SU-DHL-6 (cell line): Measurements from ENCODE around the gene GSS.

Source experiments
- H2AFZ ChIP-seq: fragments of 200-600 bp; sonication (generic); 2 replicates; pipeline ENCODE4 v1.6.1; 2014; ENCODE audit warnings: low read depth, mild to moderate bottlenecking, moderate library complexity, mixed read lengths, antibody characterized with exemption, low read length; ENCODE audit not compliant: severe bottlenecking
- H3F3A ChIP-seq: fragments of 200-600 bp; shearing (Covaris generic); 2 replicates; pipeline ENCODE4 v1.6.0; 2016; ENCODE audit warnings: antibody characterized with exemption, mild to moderate bottlenecking; ENCODE audit not compliant: insufficient read depth
- H3K27ac ChIP-seq: fragments of 200-600 bp; sonication (generic); 2 replicates; pipeline ENCODE4 v1.5.1; 2016; ENCODE audit warnings: low read depth, mild to moderate bottlenecking, low read length, moderate library complexity, mixed read lengths
- H3K27me3 ChIP-seq: fragments of 200-600 bp; sonication (generic), shearing (Covaris generic); 2 replicates; pipeline ENCODE4 v1.6.0; 2014; ENCODE audit warnings: mild to moderate bottlenecking, low read length
- H3K36me3 ChIP-seq: fragments of 200-600 bp; sonication (generic); 2 replicates; pipeline ENCODE4 v1.6.1; 2014; ENCODE audit warnings: mild to moderate bottlenecking, low read length, mixed read lengths
- H3K4me2 ChIP-seq: fragments of 300-600, 200-600 bp; shearing (Covaris generic), sonication (generic); 2 replicates; pipeline ENCODE4 v1.6.0; 2014; ENCODE audit warnings: low read length, low read depth, mild to moderate bottlenecking; ENCODE audit not compliant: poor library complexity, severe bottlenecking
- H3K4me3 ChIP-seq: fragments of 200-600 bp; sonication (generic); 2 replicates; pipeline ENCODE4 v1.5.1; 2014; ENCODE audit warnings: antibody characterized with exemption, low read length, mild to moderate bottlenecking, mixed read lengths; ENCODE audit not compliant: insufficient read depth, poor library complexity, severe bottlenecking
- H3K79me2 ChIP-seq: fragments of 200-600 bp; sonication (generic); 2 replicates; pipeline ENCODE4 v1.6.1; 2014; ENCODE audit warnings: mild to moderate bottlenecking, low read length, moderate library complexity; ENCODE audit not compliant: insufficient read depth
- H3K9ac ChIP-seq: fragments of 200-600 bp; sonication (generic); 2 replicates; pipeline ENCODE4 v1.7.0; 2014; ENCODE audit warnings: mild to moderate bottlenecking, low read length
- H3K9me2 ChIP-seq: fragments of 200-600 bp; sonication (generic); replicated peaks from 2 replicates; pipeline ENCODE4 v1.6.1; 2014; ENCODE audit warnings: low read length; ENCODE audit not compliant: insufficient read depth
- H3K9me3 ChIP-seq: fragments of 200-600 bp; sonication (generic); 2 replicates; pipeline ENCODE4 v1.6.1; 2014; ENCODE audit warnings: low read length, mixed read lengths; ENCODE audit not compliant: insufficient read depth
- H4K20me1 ChIP-seq: fragments of 200-600 bp; sonication (generic); 2 replicates; pipeline ENCODE4 v1.6.1; 2014; ENCODE audit warnings: low read depth, mild to moderate bottlenecking, antibody characterized with exemption, low read length, moderate library complexity, mixed read lengths
- CTCF ChIP-seq: fragments of 200-600 bp; sonication (generic); IDR thresholded peaks from one replicate; pipeline ENCODE4 v1.5.1; 2017; ENCODE audit warnings: antibody characterized with exemption, mild to moderate bottlenecking, low read length, moderate library complexity; ENCODE audit not compliant: insufficient read depth, poor library complexity, severe bottlenecking
- EZH2phosphoT487 ChIP-seq: fragments of 200-600 bp; sonication (generic), shearing (Covaris generic); conservative IDR thresholded peaks from 2 replicates; pipeline ENCODE4 v1.6.1; 2018; ENCODE audit warnings: mild to moderate bottlenecking, antibody characterized with exemption, low read length, moderate library complexity, mixed read lengths

GSS gene

GRCh38 chr20:34895465-34895864, 60.1 kb downstream of the GSS start:
- no peak overlapping the region for H2AFZ ChIP-seq
- no peak overlapping the region for H3K4me2 ChIP-seq
- no peak overlapping the region for H3K9ac ChIP-seq
- no peak for TF ChIP-seq CTCF
- TF ChIP-seq EZH2phosphoT487, result no peak
- no peak overlapping the region for H3K27ac ChIP-seq
- no peaks in the 10 kb centered on the region for H3K79me2 ChIP-seq
- no peak overlapping the region for H3K4me3 ChIP-seq
- H3K9me3 ChIP-seq, result no peaks in the 10 kb centered on the region
- H4K20me1 ChIP-seq, result no peaks in the 10 kb centered on the region
- H3K9me2 ChIP-seq, result no peaks in the 10 kb centered on the region
- no peaks in the 10 kb centered on the region for H3K27me3 ChIP-seq
- no peaks in the 10 kb centered on the region for H3F3A ChIP-seq
- H3K36me3 ChIP-seq, result no peaks in the 10 kb centered on the region

GRCh38 chr20:34894723-34895122, 60.9 kb downstream of the GSS start:
- no peaks in the 10 kb centered on the region for H3K9me2 ChIP-seq
- H4K20me1 ChIP-seq, result no peaks in the 10 kb centered on the region
- H3K4me3 ChIP-seq, result no peak overlapping the region
- no peak overlapping the region for H3K4me2 ChIP-seq
- H3K9me3 ChIP-seq, result no peaks in the 10 kb centered on the region
- no peaks in the 10 kb centered on the region for H3K79me2 ChIP-seq
- H3F3A ChIP-seq, result no peaks in the 10 kb centered on the region
- H2AFZ ChIP-seq, result no peak overlapping the region
- TF ChIP-seq EZH2phosphoT487, result no peak
- TF ChIP-seq CTCF, result no peak
- H3K9ac ChIP-seq, result no peak overlapping the region
- H3K27me3 ChIP-seq, result no peaks in the 10 kb centered on the region
- H3K36me3 ChIP-seq, result no peaks in the 10 kb centered on the region
- H3K27ac ChIP-seq, result no peak overlapping the region

- Histone ChIP-seq H3K36me3 (no peaks in the 10 kb centered on the region), H3F3A (no peaks in the 10 kb centered on the region), H3K4me2 (no peak overlapping the region), H4K20me1 (no peaks in the 10 kb centered on the region), H3K9ac (no peak overlapping the region), H3K9me3 (no peaks in the 10 kb centered on the region), H2AFZ (no peak overlapping the region), H3K4me3 (no peak overlapping the region), H3K79me2 (no peaks in the 10 kb centered on the region), H3K9me2 (no peaks in the 10 kb centered on the region), H3K27ac (no peak overlapping the region), H3K27me3 (no peaks in the 10 kb centered on the region)
- no peak for TF ChIP-seq EZH2phosphoT487
- no peak for TF ChIP-seq CTCF
Observed at GRCh38 chr20:34892671-34893070, 62.9 kb downstream of the GSS start.
